H9 (cell line): Measurements from ENCODE around the gene UNC5C. TPM values are rescaled to one million over a fixed set of nuclear protein-coding genes. Genes with fewer than 3 reads are reported as not detected.

Experiments
- DNase-seq: peaks from one replicate; pipeline ENCODE4 v3.0.0-alpha.2; 2017
- H2AFZ ChIP-seq: one replicate; pipeline ENCODE4 v1.6.1; 2013; ENCODE audit warnings: mild to moderate bottlenecking, low read length, control low read depth, moderate library complexity
- H2AK5ac ChIP-seq: 2 replicates; pipeline ENCODE4 v1.6.1; 2013; ENCODE audit warnings: low read length, control low read depth, mixed read lengths; ENCODE audit not compliant: insufficient read length
- H2BK120ac ChIP-seq: one replicate; pipeline ENCODE4 v1.6.1; 2013; ENCODE audit warnings: low read depth, mild to moderate bottlenecking, low read length, control low read depth, inconsistent platforms; ENCODE audit not compliant: poor library complexity, severe bottlenecking
- H2BK12ac ChIP-seq: 2 replicates; pipeline ENCODE4 v1.6.1; 2013; ENCODE audit warnings: low read length, control low read depth, mixed read lengths, low read depth; ENCODE audit not compliant: insufficient read length
- H2BK15ac ChIP-seq: 2 replicates; pipeline ENCODE4 v1.6.1; 2013; ENCODE audit warnings: low read depth, low read length, control low read depth
- H2BK20ac ChIP-seq: one replicate; pipeline ENCODE4 v1.6.1; 2013; ENCODE audit warnings: low read depth, mild to moderate bottlenecking, low read length, control low read depth, inconsistent platforms; ENCODE audit not compliant: poor library complexity, severe bottlenecking
- H2BK5ac ChIP-seq: 2 replicates; pipeline ENCODE4 v1.6.1; 2013; ENCODE audit warnings: low read length, control low read depth, mixed read lengths; ENCODE audit not compliant: insufficient read length
- H3K14ac ChIP-seq: 2 replicates; pipeline ENCODE4 v1.6.1; 2013; ENCODE audit warnings: low read length, control low read depth; ENCODE audit not compliant: insufficient read depth
- H3K18ac ChIP-seq: 2 replicates; pipeline ENCODE4 v1.6.1; 2013; ENCODE audit warnings: low read depth, mild to moderate bottlenecking, mixed read lengths, low read length, control low read depth; ENCODE audit not compliant: insufficient read length
- H3K23ac ChIP-seq: 2 replicates; pipeline ENCODE4 v1.6.1; 2013; ENCODE audit warnings: low read length, control low read depth, mixed read lengths, low read depth; ENCODE audit not compliant: insufficient read length
- H3K23me2 ChIP-seq: 2 replicates; pipeline ENCODE4 v1.6.1; 2013; ENCODE audit warnings: low read depth, mild to moderate bottlenecking, mixed read lengths, low read length, control low read depth; ENCODE audit not compliant: insufficient read length, poor library complexity, severe bottlenecking
- H3K27ac ChIP-seq: 2 replicates; pipeline ENCODE4 v1.5.1; 2013; ENCODE audit warnings: low read length, control low read depth, mixed read lengths, low read depth; ENCODE audit not compliant: insufficient read length
- H3K27me3 ChIP-seq: 2 replicates; pipeline ENCODE4 v1.6.1; 2013; ENCODE audit warnings: low read length, control low read depth, inconsistent platforms; ENCODE audit not compliant: insufficient read depth
- H3K4ac ChIP-seq: 2 replicates; pipeline ENCODE4 v1.6.1; 2013; ENCODE audit warnings: low read depth, mild to moderate bottlenecking, control low read depth, inconsistent platforms, low read length, moderate library complexity
- H3K4me1 ChIP-seq: 2 replicates; pipeline ENCODE4 v1.6.1; 2013; ENCODE audit warnings: low read length, control low read depth, inconsistent platforms; ENCODE audit not compliant: insufficient read depth
- H3K4me2 ChIP-seq: 2 replicates; pipeline ENCODE4 v1.6.1; 2013; ENCODE audit warnings: low read length, control low read depth, mixed read lengths; ENCODE audit not compliant: insufficient read length, insufficient read depth
- H3K56ac ChIP-seq: 2 replicates; pipeline ENCODE4 v1.6.1; 2013; ENCODE audit warnings: low read depth, mild to moderate bottlenecking, mixed read lengths, low read length, control low read depth; ENCODE audit not compliant: insufficient read length
- H3K79me1 ChIP-seq: 2 replicates; pipeline ENCODE4 v1.6.1; 2013; ENCODE audit warnings: low read depth, mild to moderate bottlenecking, moderate library complexity, low read length, control low read depth, inconsistent platforms; ENCODE audit not compliant: insufficient read depth, poor library complexity, severe bottlenecking
- H3K79me2 ChIP-seq: 2 replicates; pipeline ENCODE4 v1.6.1; 2013; ENCODE audit warnings: low read length, control low read depth, inconsistent platforms; ENCODE audit not compliant: insufficient read depth
- H3K9ac ChIP-seq: 2 replicates; pipeline ENCODE4 v1.6.1; 2013; ENCODE audit warnings: low read length, control low read depth, mixed read lengths; ENCODE audit not compliant: insufficient read length; ENCODE audit errors: extremely low read depth
- H3K9me3 ChIP-seq: one replicate; pipeline ENCODE4 v1.6.1; 2013; ENCODE audit warnings: low read depth, low read length, inconsistent platforms; ENCODE audit not compliant: control insufficient read depth
- H3T11ph ChIP-seq: one replicate; pipeline ENCODE4 v1.6.1; 2013; ENCODE audit warnings: mild to moderate bottlenecking, low read length, control low read depth, inconsistent platforms
- H4K20me1 ChIP-seq: one replicate; pipeline ENCODE4 v1.6.1; 2013; ENCODE audit not compliant: control insufficient read depth, insufficient read length, insufficient read depth
- H4K5ac ChIP-seq: 2 replicates; pipeline ENCODE4 v1.6.1; 2013; ENCODE audit warnings: low read depth, mild to moderate bottlenecking, mixed read lengths, low read length, control low read depth; ENCODE audit not compliant: insufficient read length
- H4K8ac ChIP-seq: replicated peaks from 2 replicates; pipeline ENCODE4 v1.6.1; 2013; ENCODE audit warnings: low read length, control low read depth, mixed read lengths, low read depth; ENCODE audit not compliant: insufficient read length
- H4K91ac ChIP-seq: 2 replicates; pipeline ENCODE4 v1.6.1; 2013; ENCODE audit warnings: low read depth, mild to moderate bottlenecking, moderate library complexity, mixed read lengths, low read length, control low read depth; ENCODE audit not compliant: insufficient read length
- H3K27ac Mint-ChIP-seq, 3 experiments: 2 replicates in 2 of 3; 3 replicates in 1 of 3; pipeline ENCODE4 v1.8.0; 2020 to 2021; ENCODE audit warnings: mixed read lengths in 3 of 3, mild to moderate bottlenecking in 1 of 3, moderate library complexity in 1 of 3
- H3K27me3 Mint-ChIP-seq: 2 replicates; pipeline ENCODE4 v1.8.0; 2021; ENCODE audit warnings: low read depth, mild to moderate bottlenecking, moderate library complexity, mixed read lengths
- H3K36me3 Mint-ChIP-seq, 3 experiments: 2 replicates in 2 of 3; 3 replicates in 1 of 3; pipeline ENCODE4 v1.8.0; 2020 to 2021; ENCODE audit warnings: low read depth in 3 of 3, mixed read lengths in 3 of 3; ENCODE audit not compliant: insufficient read depth in 1 of 3
- H3K4me1 Mint-ChIP-seq, 2 experiments: 2 replicates each; pipeline ENCODE4 v1.8.0; 2020; ENCODE audit warnings: mixed read lengths in 2 of 2
- H3K4me3 Mint-ChIP-seq, 2 experiments: 2 replicates in 1 of 2; 3 replicates in 1 of 2; pipeline ENCODE4 v1.8.0; 2020 to 2021; ENCODE audit warnings: mild to moderate bottlenecking in 2 of 2, mixed read lengths in 2 of 2, moderate library complexity in 1 of 2
- H3K9me3 Mint-ChIP-seq, 2 experiments: 2 replicates in 1 of 2; 3 replicates in 1 of 2; pipeline ENCODE4 v1.8.0; 2020; ENCODE audit warnings: mild to moderate bottlenecking in 2 of 2, mixed read lengths in 2 of 2, moderate library complexity in 1 of 2
- CTCF ChIP-seq: fragments of 200-600 bp; sonication (generic); conservative IDR thresholded peaks from 3 replicates; pipeline ENCODE4 v1.8.0; 2021; ENCODE audit warnings: antibody characterized with exemption, mild to moderate bottlenecking
- WGBS: extraction: QIAGEN DNeasy Blood & Tissue Kit; methylation state at CpG from one replicate; pipeline ENCODE4 v1.1.7; 2013; ENCODE audit warnings: missing lambda C conversion rate, low lambda C conversion rate, mixed read lengths; ENCODE audit not compliant: insufficient read length; ENCODE audit errors: extremely low coverage; 5-methylcytosine and 5-hydroxymethylcytosine counted together
- total RNA-seq: library from RNA; stranded (reverse); gene quantifications from 2 replicates; pipeline ENCODE4 v1.2.1, GENCODE V29; 2021

UNC5C gene
- total RNA-seq, 1 experiment from 2014 or later: not detected

GRCh38 chr4:95465010-95465409 lies 83.8 kb downstream of the UNC5C start:
- Histone ChIP-seq H3K23me2 (no peaks in the 10 kb centered on the region), H3K27ac (no peak overlapping the region), H3K27me3 (no peaks in the 10 kb centered on the region), H3K9ac (no peak overlapping the region), H3K4me2 (no peak overlapping the region), H4K8ac (no peak overlapping the region), H3K4ac (no peak overlapping the region), H3K56ac (no peak overlapping the region), H2AFZ (no peak overlapping the region), H3K79me1 (no peaks in the 10 kb centered on the region), H3T11ph (no peak overlapping the region), H2BK12ac (no peak overlapping the region), H3K79me2 (no peaks in the 10 kb centered on the region), H3K14ac (no peak overlapping the region), H3K9me3 (no peaks in the 10 kb centered on the region), H2BK120ac (no peak overlapping the region), H3K4me1 (no peaks in the 10 kb centered on the region), H2BK15ac (no peak overlapping the region), H2AK5ac (no peak overlapping the region), H2BK20ac (no peak overlapping the region), H3K23ac (no peak overlapping the region), H2BK5ac (no peak overlapping the region), H4K91ac (no peak overlapping the region), H4K5ac (no peak overlapping the region), H3K18ac (no peak overlapping the region), H4K20me1 (no peaks in the 10 kb centered on the region)
- DNase-seq: no peak
- Mint-ChIP-seq H3K27ac (no peak overlapping the region), H3K4me3 (no peak overlapping the region), H3K36me3 (no peaks in the 10 kb centered on the region), H3K27me3 (no peaks in the 10 kb centered on the region), H3K4me1 (no peaks in the 10 kb centered on the region), H3K9me3 (no peaks in the 10 kb centered on the region; a peak in 1 of 5 replicates)
- no peak for TF ChIP-seq CTCF
- no CpG with 5 or more reads among the region's 6 CpGs for WGBS
